GM23248 (cell line): ENCODE measurements around the gene SLC6A7. TPM values are rescaled to one million over a fixed set of nuclear protein-coding genes. Genes with fewer than 3 reads are reported as not detected.

Source experiments
- DNase-seq: peaks from one replicate; pipeline ENCODE4 v3.0.0-alpha.2; 2015
- H2AFZ ChIP-seq: fragments of 200-600 bp; sonication (generic); 2 replicates; pipeline ENCODE4 v1.6.1; 2016; ENCODE audit warnings: antibody characterized with exemption
- H3F3A ChIP-seq: fragments of 200-600 bp; sonication (generic); 2 replicates; pipeline ENCODE4 v1.6.1; 2016; ENCODE audit warnings: mild to moderate bottlenecking, antibody characterized with exemption, mixed run types; ENCODE audit not compliant: insufficient read depth
- H3K27ac ChIP-seq: fragments of 200-600 bp; sonication (generic); 2 replicates; pipeline ENCODE4 v1.5.1; 2016; ENCODE audit warnings: mild to moderate bottlenecking
- H3K27me3 ChIP-seq: fragments of 200-600 bp; sonication (generic); replicated peaks from 2 replicates; pipeline ENCODE4 v1.6.1; 2016; ENCODE audit warnings: mild to moderate bottlenecking; ENCODE audit not compliant: insufficient read depth
- H3K36me3 ChIP-seq: fragments of 200-600 bp; sonication (generic); 2 replicates; pipeline ENCODE4 v1.6.1; 2016; ENCODE audit warnings: low read depth, mild to moderate bottlenecking
- H3K4me1 ChIP-seq: fragments of 200-600 bp; sonication (generic); 2 replicates; pipeline ENCODE4 v1.6.1; 2016; ENCODE audit warnings: mild to moderate bottlenecking; ENCODE audit not compliant: insufficient read depth
- H3K4me2 ChIP-seq: fragments of 200-600 bp; sonication (generic); one replicate; pipeline ENCODE4 v1.6.1; 2016; ENCODE audit warnings: mild to moderate bottlenecking; ENCODE audit not compliant: unreplicated experiment
- H3K4me3 ChIP-seq: fragments of 200-600 bp; sonication (generic); 2 replicates; pipeline ENCODE4 v1.5.1; 2016; ENCODE audit warnings: mild to moderate bottlenecking
- H3K79me2 ChIP-seq: fragments of 200-600 bp; sonication (generic); 2 replicates; pipeline ENCODE4 v1.6.1; 2016; ENCODE audit warnings: mild to moderate bottlenecking; ENCODE audit not compliant: insufficient read depth
- H3K9ac ChIP-seq: fragments of 200-600 bp; sonication (generic); 2 replicates; pipeline ENCODE4 v1.6.1; 2016; ENCODE audit warnings: mild to moderate bottlenecking
- H3K9me2 ChIP-seq: fragments of 200-600 bp; sonication (generic); 2 replicates; pipeline ENCODE4 v1.6.1; 2016; ENCODE audit warnings: mixed run types, mild to moderate bottlenecking, moderate library complexity; ENCODE audit not compliant: insufficient read depth
- H3K9me3 ChIP-seq: fragments of 200-600 bp; sonication (generic); one replicate; pipeline ENCODE4 v1.6.1; 2017; ENCODE audit warnings: low read depth
- H4K20me1 ChIP-seq: fragments of 200-600 bp; sonication (generic); 2 replicates; pipeline ENCODE4 v1.6.0; 2016; ENCODE audit not compliant: insufficient read depth
- EZH2 ChIP-seq: fragments of 200-600 bp; sonication (generic); IDR thresholded peaks from 2 replicates; pipeline ENCODE4 v1.6.1; 2018; ENCODE audit warnings: antibody characterized with exemption, mild to moderate bottlenecking; ENCODE audit not compliant: insufficient read depth, poor library complexity, severe bottlenecking
- EZH2phosphoT487 ChIP-seq: fragments of 200-600 bp; sonication (generic); IDR thresholded peaks from 2 replicates; pipeline ENCODE4 v1.6.1; 2018; ENCODE audit warnings: antibody characterized with exemption, moderate library complexity, mild to moderate bottlenecking, low read depth; ENCODE audit not compliant: insufficient read depth
- WGBS, 2 experiments: methylation state at CpG; one replicate each; pipeline ENCODE4 v1.1.6; 2015 to 2017; ENCODE audit warnings: low lambda C conversion rate in 2 of 2, low coverage in 1 of 2; ENCODE audit errors: missing lambda C conversion rate in 2 of 2; 5-methylcytosine and 5-hydroxymethylcytosine counted together
- in situ Hi-C: fragments of 300-500 bp; cut with MboI; formaldehyde crosslinking; loops from 2 replicates; pipeline ENCODE4 v1.15.0; 2020
- polyA plus RNA-seq: library from polyadenylated mRNA; unstranded; fragments of >200 nt; fragmentation: Nextera tagmentation; extraction: Ambion mirVana; gene quantifications from 2 replicates; pipeline ENCODE4 v1.2.1, GENCODE V29; 2016
- total RNA-seq: library from RNA; depleted of rRNA; stranded (reverse); fragments of >200 nt; shearing (Covaris generic); gene quantifications from 2 replicates; pipeline ENCODE4 v1.2.3, GENCODE V29; 2014

The SLC6A7 gene
- total and polyA plus RNA-seq, 2 experiments from 2014 or later = not detected

GRCh38 chr5:150195736-150196485, 6.0 kb downstream of the SLC6A7 start:
- Histone ChIP-seq H3K27me3 (peaks cover 11% of the 10 kb centered on the region), H3F3A (no peaks in the 10 kb centered on the region), H3K9me3 (no peaks in the 10 kb centered on the region), H3K27ac (no peak overlapping the region), H3K79me2 (no peaks in the 10 kb centered on the region), H3K4me1 (no peaks in the 10 kb centered on the region), H3K4me2 (no peak overlapping the region), H3K9me2 (no peaks in the 10 kb centered on the region), H2AFZ (no peak overlapping the region), H3K9ac (no peak overlapping the region), H3K36me3 (no peaks in the 10 kb centered on the region), H3K4me3 (no peak overlapping the region), H4K20me1 (no peaks in the 10 kb centered on the region)
- TF ChIP-seq EZH2phosphoT487 (no peak), EZH2 (no peak)
- 63 to 70% methylated on average over 9 of the region's 9 CpGs for WGBS, 2 experiments
- in situ Hi-C loops = no loop called here
- DNase-seq = no peak

- Histone ChIP-seq H4K20me1 (no peaks in the 10 kb centered on the region), H3K4me3 (no peak overlapping the region), H3K27me3 (peaks cover 7% of the 10 kb centered on the region), H3F3A (no peaks in the 10 kb centered on the region), H3K9me3 (no peaks in the 10 kb centered on the region), H3K4me2 (no peak overlapping the region), H3K36me3 (no peaks in the 10 kb centered on the region), H3K9ac (no peak overlapping the region), H3K4me1 (no peaks in the 10 kb centered on the region), H2AFZ (no peak overlapping the region), H3K27ac (no peak overlapping the region), H3K9me2 (no peaks in the 10 kb centered on the region), H3K79me2 (no peaks in the 10 kb centered on the region)
- 63 to 64% methylated on average over 4 to 5 of the region's 5 CpGs for WGBS, 2 experiments
- TF ChIP-seq EZH2 (no peak), EZH2phosphoT487 (no peak)
- in situ Hi-C loops = no loop called here
- no peak for DNase-seq
Measured at GRCh38 chr5:150196514-150196913, 6.7 kb downstream of the SLC6A7 start.

- WGBS, 2 experiments = 73 to 75% methylated on average over 14 to 15 of the region's 16 CpGs
- Histone ChIP-seq H3F3A (no peaks in the 10 kb centered on the region), H3K4me3 (no peak overlapping the region), H3K4me2 (no peak overlapping the region), H3K36me3 (no peaks in the 10 kb centered on the region), H3K27ac (no peak overlapping the region), H3K9me3 (no peaks in the 10 kb centered on the region), H3K9me2 (no peaks in the 10 kb centered on the region), H3K27me3 (peaks cover 2% of the 10 kb centered on the region), H4K20me1 (no peaks in the 10 kb centered on the region), H3K9ac (no peak overlapping the region), H3K4me1 (no peaks in the 10 kb centered on the region), H2AFZ (no peak overlapping the region), H3K79me2 (no peaks in the 10 kb centered on the region)
- in situ Hi-C loops = no loop called here
- no peak for DNase-seq
- no peak for TF ChIP-seq EZH2
- TF ChIP-seq EZH2phosphoT487 = no peak
Measured at GRCh38 chr5:150196986-150197385, 7.1 kb downstream of the SLC6A7 start.

GRCh38 chr5:150197476-150197875, 7.6 kb downstream of the SLC6A7 start:
- Histone ChIP-seq H3K9me3 (no peaks in the 10 kb centered on the region), H3K36me3 (no peaks in the 10 kb centered on the region), H3K4me2 (no peak overlapping the region), H3K9ac (no peak overlapping the region), H2AFZ (no peak overlapping the region), H3K4me1 (no peaks in the 10 kb centered on the region), H3K9me2 (no peaks in the 10 kb centered on the region), H3K4me3 (no peak overlapping the region), H3K79me2 (no peaks in the 10 kb centered on the region), H3K27ac (no peak overlapping the region), H3K27me3 (no peaks in the 10 kb centered on the region), H4K20me1 (no peaks in the 10 kb centered on the region), H3F3A (no peaks in the 10 kb centered on the region)
- 65 to 85% methylated on average over 1 of the region's 1 CpG for WGBS, 2 experiments
- in situ Hi-C loops = no loop called here
- no peak for DNase-seq
- TF ChIP-seq EZH2 (no peak), EZH2phosphoT487 (no peak)
